Muscle of leg (tissue), 11 donors: ENCODE results near the gene TBC1D16. TPM values are rescaled to one million over a fixed set of nuclear protein-coding genes. Genes with fewer than 3 reads are reported as not detected.

ENCODE experiments used
- DNase-seq: peaks from one replicate; pipeline ENCODE4 v3.0.0; 2013
- H3K27ac ChIP-seq: one replicate; pipeline ENCODE4 v1.5.1; 2013; ENCODE audit warnings: mild to moderate bottlenecking, low read length, control low read depth
- H3K27me3 ChIP-seq: one replicate; pipeline ENCODE4 v1.6.1; 2013; ENCODE audit warnings: low read length; ENCODE audit not compliant: control insufficient read depth, insufficient read depth
- H3K36me3 ChIP-seq: one replicate; pipeline ENCODE4 v1.6.1; 2013; ENCODE audit warnings: low read length; ENCODE audit not compliant: control insufficient read depth, insufficient read depth
- H3K4me1 ChIP-seq: one replicate; pipeline ENCODE4 v1.6.1; 2013; ENCODE audit warnings: low read length; ENCODE audit not compliant: control insufficient read depth, insufficient read depth
- H3K4me3 ChIP-seq: one replicate; pipeline ENCODE4 v1.5.1; 2013; ENCODE audit warnings: low read length, control low read depth
- H3K9me3 ChIP-seq: replicated peaks from 2 replicates; pipeline ENCODE4 v1.6.1; 2013; ENCODE audit warnings: low read depth, low read length; ENCODE audit not compliant: control insufficient read depth
- WGBS: methylation state at CpG from one replicate; pipeline ENCODE4 v1.1.5; 2013; ENCODE audit warnings: missing lambda C conversion rate; ENCODE audit not compliant: insufficient coverage; 5-methylcytosine and 5-hydroxymethylcytosine counted together
- polyA plus RNA-seq, 8 donors: library from polyadenylated mRNA; unstranded; fragments of 120-200 nt; gene quantifications; one replicate each; pipeline versions ENCODE4 v1.2.1 to v1.2.3, GENCODE V29; 2013; ENCODE audit warnings: inconsistent platforms in 1 of 8, low replicate concordance in 1 of 8; ENCODE audit not compliant: insufficient read length in 8 of 8, insufficient read depth in 1 of 8
- total RNA-seq: library from RNA; stranded (reverse); fragments of 120-200 nt; gene quantifications from one replicate; pipeline ENCODE4 v1.2.4, GENCODE V29; 2013

TBC1D16 gene
- total and polyA plus RNA-seq, 9 donors: 22.6 to 43.8 (median 34.1) TPM

DNA sequence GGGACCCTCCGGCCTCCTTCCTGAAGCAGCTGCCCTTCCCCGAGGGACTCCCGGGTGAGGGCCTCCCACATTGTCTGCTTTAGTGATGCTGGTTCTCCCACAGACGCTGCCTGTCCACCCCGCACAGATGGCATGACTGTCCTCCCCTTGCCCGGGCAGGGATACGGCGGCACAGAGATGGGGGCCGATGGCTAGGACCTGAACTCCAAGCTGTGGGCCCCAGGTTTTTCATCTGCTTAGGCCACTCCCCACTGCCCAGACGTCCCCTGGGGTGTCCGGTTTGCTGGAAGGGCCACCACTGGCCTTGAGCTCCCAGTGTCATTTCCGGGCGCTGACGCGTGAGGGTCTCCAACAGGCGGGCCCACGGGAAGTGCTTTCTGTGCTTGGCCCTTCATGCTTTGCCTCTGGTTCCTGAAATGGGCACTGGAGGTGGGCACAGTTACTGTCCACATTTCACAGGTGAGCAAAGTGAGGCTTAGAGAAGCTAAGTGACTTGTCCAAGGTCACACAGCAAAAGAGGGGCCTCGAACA lies 109.0 kb downstream of the TBC1D16 start:
- H3K36me3 ChIP-seq: no peaks in the 10 kb centered on the region
- no peak overlapping the region for H3K27ac ChIP-seq
- peaks cover 54% of the 10 kb centered on the region for H3K4me1 ChIP-seq
- no peaks in the 10 kb centered on the region for H3K9me3 ChIP-seq
- no peak for DNase-seq
- H3K4me3 ChIP-seq: no peak overlapping the region
- 64% methylated on average over 18 of the region's 18 CpGs for WGBS
- H3K27me3 ChIP-seq: peaks cover 57% of the 10 kb centered on the region

DNA sequence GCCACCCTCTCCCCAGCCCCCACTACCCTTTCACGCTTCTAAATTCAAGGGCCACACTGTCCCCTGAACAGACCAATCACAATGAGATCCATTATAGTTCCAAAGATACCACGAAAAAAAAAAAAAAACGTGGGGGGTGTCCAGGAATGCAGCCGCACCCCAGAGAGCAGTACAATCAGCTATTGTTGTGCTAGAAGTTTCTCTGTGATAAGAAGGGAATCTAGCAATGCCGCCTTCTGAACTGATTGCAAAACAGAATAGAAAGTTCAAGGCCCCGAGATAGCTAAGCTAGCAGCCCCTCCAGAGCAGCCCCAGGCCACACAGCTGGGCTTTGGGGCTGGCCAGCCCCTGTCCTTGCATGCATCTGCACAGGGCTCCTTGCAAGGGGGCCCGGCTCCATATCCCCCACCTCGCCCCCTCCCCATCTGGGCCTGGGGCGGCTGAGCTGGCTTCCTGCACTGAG lies 109.5 kb downstream of the TBC1D16 start:
- 44% methylated on average over 6 of the region's 9 CpGs for WGBS
- no peak for DNase-seq
- H3K27me3 ChIP-seq: peaks cover 57% of the 10 kb centered on the region
- no peak overlapping the region for H3K27ac ChIP-seq
- no peak overlapping the region for H3K4me3 ChIP-seq
- H3K4me1 ChIP-seq: peaks cover 56% of the 10 kb centered on the region
- no peaks in the 10 kb centered on the region for H3K36me3 ChIP-seq
- no peaks in the 10 kb centered on the region for H3K9me3 ChIP-seq

DNA sequence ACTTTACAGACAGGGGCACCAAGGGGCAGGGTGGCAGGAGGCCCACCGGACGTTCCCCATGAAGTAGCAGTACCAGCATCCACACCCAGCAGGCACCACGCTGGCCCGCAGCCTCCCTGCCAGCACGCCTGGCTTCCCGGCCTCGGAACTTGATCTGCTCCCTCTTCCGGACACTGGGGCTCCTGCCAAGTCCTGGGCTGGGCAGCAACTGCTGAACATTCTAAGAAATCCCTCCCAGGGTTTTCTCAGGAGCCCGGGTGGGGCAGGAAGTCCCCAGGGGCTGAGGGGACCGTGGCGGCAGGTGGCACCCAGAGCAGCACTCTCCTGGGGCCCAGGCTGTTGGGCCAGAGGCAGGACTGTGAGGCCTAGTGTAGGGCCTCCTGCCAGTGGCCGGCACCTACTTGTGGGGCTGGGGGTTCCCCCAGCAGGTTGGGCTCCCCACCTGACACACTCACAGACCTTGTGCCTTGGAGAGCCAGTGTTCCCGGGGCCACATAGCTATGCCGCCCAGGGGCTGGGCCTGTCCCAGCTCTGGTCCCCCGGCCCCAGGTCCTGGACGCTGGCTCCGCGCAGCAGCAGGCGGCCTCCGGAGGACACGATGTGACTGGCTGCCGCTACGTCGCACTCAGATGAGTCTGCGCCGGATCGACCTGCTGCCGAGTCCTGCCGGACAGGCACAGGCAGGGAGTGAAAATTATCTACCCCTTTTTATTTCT lies 110.3 kb downstream of the TBC1D16 start:
- DNase-seq: peak; percentile 88

DNA sequence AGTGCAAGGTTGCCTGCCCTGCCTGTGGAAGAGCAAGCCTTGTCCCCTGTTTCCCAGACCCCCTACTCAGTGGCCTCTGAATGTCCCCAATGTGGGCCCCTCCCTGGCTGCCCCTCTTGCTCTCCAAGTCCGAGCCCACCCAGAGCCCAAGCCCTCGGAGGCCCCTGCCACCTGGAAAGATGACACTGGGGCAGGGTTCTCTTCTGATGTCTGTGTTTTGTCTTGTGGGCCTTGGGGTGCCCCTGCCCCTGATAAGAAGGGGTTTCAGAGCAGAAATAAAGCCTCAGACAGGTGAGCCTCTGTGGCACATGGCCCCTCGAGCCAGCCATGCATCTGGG lies 111.1 kb downstream of the TBC1D16 start:
- peaks cover 58% of the 10 kb centered on the region for H3K4me1 ChIP-seq

More for the DNA sequence above, 110.3 kb downstream of the TBC1D16 start:
- Histone ChIP-seq H3K4me3 (no peak overlapping the region), H3K9me3 (no peaks in the 10 kb centered on the region), H3K27ac (peak overlapping the region; percentile 84), H3K27me3 (peaks cover 55% of the 10 kb centered on the region), H3K4me1 (peaks cover 56% of the 10 kb centered on the region), H3K36me3 (no peaks in the 10 kb centered on the region)
- 58% methylated on average over 19 of the region's 29 CpGs for WGBS

GRCh38 chr17:79923974-79924638 lies 111.6 kb downstream of the TBC1D16 start:
- Histone ChIP-seq H3K36me3 (no peaks in the 10 kb centered on the region), H3K4me1 (peaks cover 63% of the 10 kb centered on the region), H3K9me3 (no peaks in the 10 kb centered on the region), H3K27ac (peak overlapping the region; percentile 84), H3K27me3 (peaks cover 47% of the 10 kb centered on the region), H3K4me3 (no peak overlapping the region)
- 64% methylated on average over 16 of the region's 16 CpGs for WGBS
- peak; percentile 31 for DNase-seq

More for the DNA sequence above, 111.1 kb downstream of the TBC1D16 start:
- WGBS: 64% methylated on average over 2 of the region's 3 CpGs
- H3K27me3 ChIP-seq: peaks cover 52% of the 10 kb centered on the region
- no peak for DNase-seq
- H3K9me3 ChIP-seq: no peaks in the 10 kb centered on the region
- H3K36me3 ChIP-seq: no peaks in the 10 kb centered on the region
- no peak overlapping the region for H3K4me3 ChIP-seq
- H3K27ac ChIP-seq: peak overlapping the region; percentile 84

DNA sequence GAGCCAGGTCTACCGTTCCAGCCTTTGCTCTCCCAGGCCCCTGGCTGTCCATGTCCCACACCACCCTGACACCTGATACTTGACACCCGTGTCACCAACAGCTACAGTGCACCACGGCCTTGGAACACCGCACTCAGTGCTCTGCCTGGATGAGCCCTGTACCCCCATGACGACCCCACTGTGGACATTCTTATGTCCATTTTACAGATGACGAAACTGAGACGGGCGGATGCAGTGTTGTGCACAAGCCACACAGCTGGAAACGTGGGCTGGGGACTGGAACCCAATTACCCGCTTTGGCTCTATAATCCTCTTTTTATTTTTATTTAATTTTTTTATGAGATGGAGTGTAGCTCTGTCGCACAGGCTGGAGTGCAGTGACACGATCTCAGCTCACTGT lies 112.9 kb downstream of the TBC1D16 start:
- DNase-seq: peak; percentile 9
- Histone ChIP-seq H3K27me3 (peaks cover 38% of the 10 kb centered on the region), H3K4me3 (no peak overlapping the region), H3K36me3 (no peaks in the 10 kb centered on the region), H3K9me3 (no peaks in the 10 kb centered on the region), H3K27ac (no peak overlapping the region), H3K4me1 (peaks cover 73% of the 10 kb centered on the region)
- WGBS: 62% methylated on average over 6 of the region's 12 CpGs

- no peaks in the 10 kb centered on the region for H3K9me3 ChIP-seq
- 10% methylated on average over 11 of the region's 18 CpGs for whole genome bisulfite sequencing
- DNase-seq: peak; percentile 12
- H3K27me3 ChIP-seq: peaks cover 38% of the 10 kb centered on the region
- H3K36me3 ChIP-seq: no peaks in the 10 kb centered on the region
- H3K4me3 ChIP-seq: no peak overlapping the region
- peaks cover 73% of the 10 kb centered on the region for H3K4me1 ChIP-seq
- H3K27ac ChIP-seq: no peak overlapping the region
Observed at GRCh38 chr17:79922116-79922601, 113.5 kb downstream of the TBC1D16 start.

DNA sequence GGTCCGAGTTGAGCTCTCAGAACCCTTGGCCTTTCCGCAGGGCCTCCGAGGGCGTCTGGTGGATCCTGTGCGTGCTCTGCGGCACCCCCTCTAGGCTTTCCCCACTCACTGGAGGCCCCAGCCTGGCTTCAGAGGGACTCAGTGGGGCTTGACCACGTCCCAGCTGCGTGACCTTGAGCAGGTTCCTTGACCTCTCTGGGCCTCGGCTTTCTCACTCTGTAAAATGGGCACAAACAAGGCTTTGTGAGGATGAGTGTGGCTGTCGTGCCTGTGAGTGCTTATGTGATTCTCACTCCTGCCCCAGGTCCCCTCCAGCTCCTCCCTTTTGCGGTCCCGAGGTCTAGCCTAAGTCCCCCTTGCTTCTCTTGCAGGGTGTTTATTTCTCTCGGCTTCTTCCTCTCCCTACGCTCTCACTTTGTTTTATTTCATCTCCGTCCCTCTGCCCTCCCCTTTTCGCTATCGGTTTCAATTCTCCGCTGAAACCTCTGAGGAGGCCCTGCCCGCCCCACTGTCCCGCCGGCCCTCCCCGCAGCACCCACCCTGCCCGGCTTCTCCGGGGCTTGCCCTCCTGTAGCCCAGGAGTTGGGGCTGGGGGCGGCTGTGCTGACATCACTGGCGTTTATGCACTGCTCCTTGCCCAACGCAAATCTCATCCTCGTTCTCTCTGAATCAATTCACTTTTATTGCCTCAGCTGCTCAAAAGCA lies 114.1 kb downstream of the TBC1D16 start:
- no peaks in the 10 kb centered on the region for H3K36me3 ChIP-seq
- H3K27ac ChIP-seq: no peak overlapping the region
- peaks cover 73% of the 10 kb centered on the region for H3K4me1 ChIP-seq
- no peak overlapping the region for H3K4me3 ChIP-seq
- WGBS: 36% methylated on average over 23 of the region's 28 CpGs
- DNase-seq: no peak
- H3K27me3 ChIP-seq: peaks cover 40% of the 10 kb centered on the region
- H3K9me3 ChIP-seq: no peaks in the 10 kb centered on the region

- DNase-seq: no peak
- Histone ChIP-seq H3K36me3 (no peaks in the 10 kb centered on the region), H3K4me1 (peaks cover 68% of the 10 kb centered on the region), H3K4me3 (no peak overlapping the region), H3K27me3 (peaks cover 44% of the 10 kb centered on the region), H3K27ac (no peak overlapping the region), H3K9me3 (no peaks in the 10 kb centered on the region)
- WGBS: 71% methylated on average over 9 of the region's 19 CpGs
Observed at GRCh38 chr17:79920751-79921410, 114.8 kb downstream of the TBC1D16 start.
